Activated B cell treated with CpG ODN at 0.5 μM for 24 hours (primary cell): ENCODE results near the gene SPARCL1. TPM values are rescaled to one million over a fixed set of nuclear protein-coding genes. Genes with fewer than 3 reads are reported as not detected.

Source experiments
- ATAC-seq: fragments of 200-7000 bp; cut with Tn5 transposase; one replicate; pipeline ENCODE4 v1.10.0; 2021; ENCODE audit warnings: low read depth, mild to moderate bottlenecking, moderate library complexity
- CTCF ChIA-PET: fragments of 350-600 bp; sonication (Branson Sonifier 250); formaldehyde crosslinking; loops from one replicate; lab custom pipeline; 2021; ENCODE audit warnings: antibody characterized with exemption; lab: Charles Lee
- POLR2A ChIA-PET: fragments of 350-600 bp; sonication (Branson Sonifier 250); formaldehyde crosslinking; loops from one replicate; lab custom pipeline; 2021; ENCODE audit warnings: antibody characterized with exemption; lab: Charles Lee
- DNase-seq: peaks from one replicate; pipeline ENCODE4 v3.0.0; 2022
- H3K27ac Mint-ChIP-seq: one replicate; pipeline ENCODE4 v1.8.0; 2020; ENCODE audit warnings: mixed read lengths
- H3K27me3 Mint-ChIP-seq: one replicate; pipeline ENCODE4 v1.8.0; 2021; ENCODE audit warnings: mixed read lengths
- H3K36me3 Mint-ChIP-seq: one replicate; pipeline ENCODE4 v1.8.0; 2021; ENCODE audit warnings: low read depth, mixed read lengths
- H3K4me1 Mint-ChIP-seq: one replicate; pipeline ENCODE4 v1.8.0; 2021; ENCODE audit warnings: mixed read lengths
- H3K4me3 Mint-ChIP-seq: one replicate; pipeline ENCODE4 v1.8.0; 2020; ENCODE audit warnings: mild to moderate bottlenecking, mixed read lengths
- H3K9me3 Mint-ChIP-seq: one replicate; pipeline ENCODE4 v1.8.0; 2020; ENCODE audit warnings: mixed read lengths
- intact Hi-C: fragments of 100-400 bp; cut with micrococcal nuclease; formaldehyde crosslinking; loops from one replicate; pipeline ENCODE4 v1.15.1; 2024
- total RNA-seq: library from RNA; stranded (reverse); gene quantifications from 2 replicates; pipeline ENCODE4 v1.2.3, GENCODE V29; 2022
- TF ChIP-seq, protein P1 (sequence below): fragments of 200-600 bp; IDR thresholded peaks from one replicate; pipeline ENCODE4 v1.8.0; 2022; ENCODE audit warnings: antibody characterized with exemption, mild to moderate bottlenecking

Gene SPARCL1
- total RNA-seq, 1 donor from 2014 or later = not detected

- POLR2A ChIA-PET = no interaction called here
- H3K9me3 Mint-ChIP-seq = no peaks in the 10 kb centered on the region
- CTCF ChIA-PET = no interaction called here
Observed at GRCh38 chr4:87511500-87511899, 17.7 kb downstream of the SPARCL1 start.

DNA sequence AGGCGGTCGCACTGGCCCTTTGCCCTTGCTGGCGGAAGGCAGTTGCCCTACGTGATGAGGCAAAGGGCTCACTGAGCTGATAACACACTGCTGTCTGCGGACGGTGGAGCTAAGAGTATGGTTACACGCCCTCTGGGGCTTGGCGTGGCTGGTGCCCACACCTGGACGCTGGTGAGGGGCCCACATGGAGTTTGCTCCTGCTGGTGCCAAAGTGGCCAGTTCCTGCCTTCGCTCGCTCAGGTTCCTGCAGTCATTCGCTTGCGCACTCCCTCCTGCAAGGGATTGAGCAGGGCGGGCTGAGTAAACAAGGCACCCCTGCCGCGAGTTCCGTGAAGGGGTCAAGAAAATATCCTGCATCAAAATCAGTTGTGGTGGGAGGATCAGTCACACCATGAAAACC is 18.4 kb downstream of the SPARCL1 start:
- ATAC-seq (no peak), DNase-seq (no peak)
- CTCF ChIA-PET = interaction anchor here (0.7 kb wide), 1 partner anchor 230 kb away, joined by 4 read pairs; no protein-coding TSS in a partner anchor
- POLR2A ChIA-PET = no interaction called here
- no peaks in the 10 kb centered on the region for H3K27me3 Mint-ChIP-seq
- no peaks in the 10 kb centered on the region for H3K4me1 Mint-ChIP-seq
- no peaks in the 10 kb centered on the region for H3K9me3 Mint-ChIP-seq
- TF ChIP-seq, protein P1, sequence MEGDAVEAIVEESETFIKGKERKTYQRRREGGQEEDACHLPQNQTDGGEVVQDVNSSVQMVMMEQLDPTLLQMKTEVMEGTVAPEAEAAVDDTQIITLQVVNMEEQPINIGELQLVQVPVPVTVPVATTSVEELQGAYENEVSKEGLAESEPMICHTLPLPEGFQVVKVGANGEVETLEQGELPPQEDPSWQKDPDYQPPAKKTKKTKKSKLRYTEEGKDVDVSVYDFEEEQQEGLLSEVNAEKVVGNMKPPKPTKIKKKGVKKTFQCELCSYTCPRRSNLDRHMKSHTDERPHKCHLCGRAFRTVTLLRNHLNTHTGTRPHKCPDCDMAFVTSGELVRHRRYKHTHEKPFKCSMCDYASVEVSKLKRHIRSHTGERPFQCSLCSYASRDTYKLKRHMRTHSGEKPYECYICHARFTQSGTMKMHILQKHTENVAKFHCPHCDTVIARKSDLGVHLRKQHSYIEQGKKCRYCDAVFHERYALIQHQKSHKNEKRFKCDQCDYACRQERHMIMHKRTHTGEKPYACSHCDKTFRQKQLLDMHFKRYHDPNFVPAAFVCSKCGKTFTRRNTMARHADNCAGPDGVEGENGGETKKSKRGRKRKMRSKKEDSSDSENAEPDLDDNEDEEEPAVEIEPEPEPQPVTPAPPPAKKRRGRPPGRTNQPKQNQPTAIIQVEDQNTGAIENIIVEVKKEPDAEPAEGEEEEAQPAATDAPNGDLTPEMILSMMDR = no peak
- intact Hi-C loops = no loop called here
- no peak overlapping the region for H3K27ac Mint-ChIP-seq
- no peaks in the 10 kb centered on the region for H3K36me3 Mint-ChIP-seq
- H3K4me3 Mint-ChIP-seq = no peak overlapping the region

More at GRCh38 chr4:87511500-87511899, 17.7 kb downstream of the SPARCL1 start:
- Mint-ChIP-seq H3K4me3 (no peak overlapping the region), H3K27me3 (no peaks in the 10 kb centered on the region), H3K27ac (no peak overlapping the region), H3K4me1 (no peaks in the 10 kb centered on the region), H3K36me3 (no peaks in the 10 kb centered on the region)
- TF ChIP-seq, protein P1 = no peak
- DNase-seq (no peak), ATAC-seq (no peak)
- intact Hi-C loops = no loop called here

GRCh38 chr4:87506974-87507701 is 22.0 kb downstream of the SPARCL1 start:
- Mint-ChIP-seq H3K27ac (no peak overlapping the region), H3K4me3 (no peak overlapping the region), H3K27me3 (no peaks in the 10 kb centered on the region), H3K4me1 (no peaks in the 10 kb centered on the region), H3K36me3 (no peaks in the 10 kb centered on the region), H3K9me3 (no peaks in the 10 kb centered on the region)
- POLR2A ChIA-PET = no interaction called here
- intact Hi-C loops = no loop called here
- TF ChIP-seq, protein P1 = no peak
- no peak for ATAC-seq
- CTCF ChIA-PET = no interaction called here
- no peak for DNase-seq

DNA sequence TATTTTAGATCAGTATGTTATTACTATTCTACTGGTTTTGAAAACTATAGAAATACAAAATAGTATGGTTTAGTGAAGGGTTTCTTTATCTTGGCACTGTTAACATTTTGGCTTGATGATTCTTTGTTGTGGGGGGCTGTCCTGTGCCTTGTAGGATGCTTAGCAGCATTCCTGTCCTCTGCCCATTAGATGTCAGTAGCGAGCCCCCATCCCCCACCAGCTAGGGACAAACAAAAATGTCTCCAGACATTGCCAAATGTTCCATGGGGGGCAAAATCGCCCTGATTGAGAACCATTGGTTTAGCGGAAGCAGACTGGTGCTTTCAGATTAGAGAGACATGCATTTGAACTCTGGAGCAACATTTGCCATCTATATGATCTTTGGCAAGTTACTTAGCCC is 23.3 kb downstream of the SPARCL1 start:
- intact Hi-C loops = no loop called here
- no peaks in the 10 kb centered on the region for H3K36me3 Mint-ChIP-seq
- H3K4me1 Mint-ChIP-seq = no peaks in the 10 kb centered on the region

DNA sequence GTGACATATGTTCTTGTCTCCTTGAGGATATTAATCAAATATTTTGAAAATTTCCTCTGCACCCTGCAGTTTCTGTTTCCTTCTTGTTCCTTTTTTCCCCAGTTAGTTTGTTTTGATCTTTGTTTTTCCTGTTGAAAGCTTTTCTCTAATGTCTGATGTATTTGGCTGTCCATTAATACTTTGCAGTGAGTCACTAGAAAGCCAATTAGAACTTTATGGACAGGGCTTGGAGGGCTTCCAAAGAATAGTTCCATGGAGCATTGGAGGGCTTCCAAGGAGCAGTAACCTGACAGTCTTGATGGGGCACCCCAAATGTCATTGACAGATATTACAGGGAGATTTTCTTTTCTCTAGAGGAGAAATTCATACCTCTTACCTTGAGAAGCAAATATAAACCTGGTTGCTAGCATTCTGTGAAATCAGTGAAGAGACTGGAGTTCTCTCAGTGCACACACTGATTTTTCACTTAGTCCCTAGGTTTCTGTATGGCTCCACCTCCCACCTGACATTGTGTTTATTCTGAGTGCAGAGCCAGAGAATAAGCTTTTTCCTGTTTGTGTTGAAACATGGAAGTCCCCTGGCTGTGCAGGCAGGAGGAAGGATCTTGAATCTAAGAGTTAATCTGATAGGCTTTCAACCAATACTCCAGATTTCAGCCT is 26.5 kb downstream of the SPARCL1 start:
- no peaks in the 10 kb centered on the region for H3K9me3 Mint-ChIP-seq
- no peaks in the 10 kb centered on the region for H3K27me3 Mint-ChIP-seq
- no peak overlapping the region for H3K27ac Mint-ChIP-seq
- ATAC-seq (no peak), DNase-seq (no peak)
- POLR2A ChIA-PET = no interaction called here
- CTCF ChIA-PET = no interaction called here
- H3K4me1 Mint-ChIP-seq = peaks cover 5% of the 10 kb centered on the region
- TF ChIP-seq, protein P1 = no peak
- intact Hi-C loops = no loop called here
- no peaks in the 10 kb centered on the region for H3K36me3 Mint-ChIP-seq
- H3K4me3 Mint-ChIP-seq = no peak overlapping the region

More for the DNA sequence above, 23.3 kb downstream of the SPARCL1 start:
- no peak overlapping the region for H3K27ac Mint-ChIP-seq
- ATAC-seq = no peak
- H3K9me3 Mint-ChIP-seq = no peaks in the 10 kb centered on the region
- no peaks in the 10 kb centered on the region for H3K27me3 Mint-ChIP-seq
- TF ChIP-seq, protein P1 = no peak
- no peak overlapping the region for H3K4me3 Mint-ChIP-seq
- POLR2A ChIA-PET = no interaction called here
- CTCF ChIA-PET = no interaction called here
- DNase-seq = no peak
